Measurements from ENCODE around the gene KCTD1.

- TF ChIP-seq EZH2 (IDR thresholded peaks at IDR 0.05; ENCODE audit: insufficient read depth, low read length) (no peak), CTCF (IDR thresholded peaks at IDR 0.05; ENCODE audit: insufficient read depth, low read depth, low read length) (no peak)
These were observed 90.6 kb downstream of the KCTD1 start for GRCh38 chr18:26457611-26458353.

Data from astrocyte (in vitro differentiated cells and primary cell).